ENCODE data around the gene CHCHD5.
"Not testable (repeated sequence)": the region's sequence is repeated elsewhere in the genome, so short reads cannot be mapped to it uniquely, and the experiment has no call there.

Gene CHCHD5

GRCh38 chr2:112615051-112615450, 30.6 kb downstream of the CHCHD5 start:
- Histone ChIP-seq H3K4me1 (ENCODE audit: control insufficient read depth, insufficient read depth, low read length) (no peaks in the 10 kb centered on the region), H3K27me3 (ENCODE audit: control insufficient read depth, insufficient read depth, low read length) (no peaks in the 10 kb centered on the region), H3K36me3 (ENCODE audit: control insufficient read depth, insufficient read depth, low read length) (no peaks in the 10 kb centered on the region), H3K27ac (ENCODE audit: low read depth, low read length) (no peak overlapping the region), H3K4me3 (ENCODE audit: low read length) (no peak overlapping the region), H3K9ac (ENCODE audit: low read length) (no peak overlapping the region)

- H3K27me3 ChIP-seq (ENCODE audit: control insufficient read depth, insufficient read depth, low read length); H3K4me1 ChIP-seq (ENCODE audit: control insufficient read depth, insufficient read depth, low read length); H3K27ac ChIP-seq (ENCODE audit: low read depth, low read length); H3K9ac ChIP-seq (ENCODE audit: low read length); H3K4me3 ChIP-seq (ENCODE audit: low read length); H3K36me3 ChIP-seq (ENCODE audit: control insufficient read depth, insufficient read depth, low read length): not testable (repeated sequence)
Measured at GRCh38 chr2:112615798-112616197, 31.4 kb downstream of the CHCHD5 start.

- no peaks in the 10 kb centered on the region for H3K4me1 ChIP-seq (ENCODE audit: control insufficient read depth, insufficient read depth, low read length)
- no peaks in the 10 kb centered on the region for H3K36me3 ChIP-seq (ENCODE audit: control insufficient read depth, insufficient read depth, low read length)
- no peak overlapping the region for H3K4me3 ChIP-seq (ENCODE audit: low read length)
- H3K9ac ChIP-seq (ENCODE audit: low read length), result no peak overlapping the region
- H3K27me3 ChIP-seq (ENCODE audit: control insufficient read depth, insufficient read depth, low read length), result no peaks in the 10 kb centered on the region
- no peak overlapping the region for H3K27ac ChIP-seq (ENCODE audit: low read depth, low read length)
Measured at GRCh38 chr2:112618383-112618782, 34.0 kb downstream of the CHCHD5 start.

GRCh38 chr2:112621790-112622527, 37.5 kb downstream of the CHCHD5 start:
- no peak overlapping the region for H3K9ac ChIP-seq (ENCODE audit: low read length)
- H3K4me3 ChIP-seq (ENCODE audit: low read length), result no peak overlapping the region
- no peaks in the 10 kb centered on the region for H3K27me3 ChIP-seq (ENCODE audit: control insufficient read depth, insufficient read depth, low read length)
- peaks cover 4% of the 10 kb centered on the region for H3K4me1 ChIP-seq (ENCODE audit: control insufficient read depth, insufficient read depth, low read length)
- no peak overlapping the region for H3K27ac ChIP-seq (ENCODE audit: low read depth, low read length)
- H3K36me3 ChIP-seq (ENCODE audit: control insufficient read depth, insufficient read depth, low read length), result no peaks in the 10 kb centered on the region

GRCh38 chr2:112622528-112622849, 38.1 kb downstream of the CHCHD5 start:
- Histone ChIP-seq H3K4me1 (ENCODE audit: control insufficient read depth, insufficient read depth, low read length) (peaks cover 4% of the 10 kb centered on the region), H3K36me3 (ENCODE audit: control insufficient read depth, insufficient read depth, low read length) (no peaks in the 10 kb centered on the region), H3K27me3 (ENCODE audit: control insufficient read depth, insufficient read depth, low read length) (no peaks in the 10 kb centered on the region), H3K27ac (ENCODE audit: low read depth, low read length) (no peak overlapping the region), H3K4me3 (ENCODE audit: low read length) (no peak overlapping the region), H3K9ac (ENCODE audit: low read length) (no peak overlapping the region)

- Histone ChIP-seq H3K27ac (ENCODE audit: low read depth, low read length) (no peak overlapping the region), H3K27me3 (ENCODE audit: control insufficient read depth, insufficient read depth, low read length) (no peaks in the 10 kb centered on the region), H3K9ac (ENCODE audit: low read length) (no peak overlapping the region), H3K36me3 (ENCODE audit: control insufficient read depth, insufficient read depth, low read length) (no peaks in the 10 kb centered on the region), H3K4me1 (ENCODE audit: control insufficient read depth, insufficient read depth, low read length) (peaks cover 4% of the 10 kb centered on the region), H3K4me3 (ENCODE audit: low read length) (no peak overlapping the region)
Measured at GRCh38 chr2:112623913-112624777, 39.7 kb downstream of the CHCHD5 start.

GRCh38 chr2:112625474-112626114, 41.2 kb downstream of the CHCHD5 start:
- Histone ChIP-seq H3K27ac (ENCODE audit: low read depth, low read length) (no peak overlapping the region), H3K27me3 (ENCODE audit: control insufficient read depth, insufficient read depth, low read length) (no peaks in the 10 kb centered on the region), H3K36me3 (ENCODE audit: control insufficient read depth, insufficient read depth, low read length) (no peaks in the 10 kb centered on the region), H3K4me1 (ENCODE audit: control insufficient read depth, insufficient read depth, low read length) (peaks cover 4% of the 10 kb centered on the region), H3K9ac (ENCODE audit: low read length) (no peak overlapping the region), H3K4me3 (ENCODE audit: low read length) (no peak overlapping the region)

- Histone ChIP-seq H3K27ac (ENCODE audit: low read depth, low read length) (peak overlapping the region; percentile 70), H3K9ac (ENCODE audit: low read length) (no peak overlapping the region), H3K36me3 (ENCODE audit: control insufficient read depth, insufficient read depth, low read length) (no peaks in the 10 kb centered on the region), H3K4me3 (ENCODE audit: low read length) (peak overlapping the region; percentile 49), H3K4me1 (ENCODE audit: control insufficient read depth, insufficient read depth, low read length) (peaks cover 4% of the 10 kb centered on the region), H3K27me3 (ENCODE audit: control insufficient read depth, insufficient read depth, low read length) (no peaks in the 10 kb centered on the region)
Measured at GRCh38 chr2:112626604-112627059, 42.2 kb downstream of the CHCHD5 start.

- peak overlapping the region; percentile 70 for H3K27ac ChIP-seq (ENCODE audit: low read depth, low read length)
- H3K9ac ChIP-seq (ENCODE audit: low read length), result no peak overlapping the region
- no peaks in the 10 kb centered on the region for H3K36me3 ChIP-seq (ENCODE audit: control insufficient read depth, insufficient read depth, low read length)
- no peaks in the 10 kb centered on the region for H3K27me3 ChIP-seq (ENCODE audit: control insufficient read depth, insufficient read depth, low read length)
- peaks cover 4% of the 10 kb centered on the region for H3K4me1 ChIP-seq (ENCODE audit: control insufficient read depth, insufficient read depth, low read length)
- no peak overlapping the region for H3K4me3 ChIP-seq (ENCODE audit: low read length)
Measured at GRCh38 chr2:112627060-112628040, 42.9 kb downstream of the CHCHD5 start.

GRCh38 chr2:112629224-112629623, 44.8 kb downstream of the CHCHD5 start:
- H3K27me3 ChIP-seq (ENCODE audit: control insufficient read depth, insufficient read depth, low read length), result no peaks in the 10 kb centered on the region
- H3K4me3 ChIP-seq (ENCODE audit: low read length), result no peak overlapping the region
- no peak overlapping the region for H3K9ac ChIP-seq (ENCODE audit: low read length)
- H3K36me3 ChIP-seq (ENCODE audit: control insufficient read depth, insufficient read depth, low read length), result no peaks in the 10 kb centered on the region
- H3K4me1 ChIP-seq (ENCODE audit: control insufficient read depth, insufficient read depth, low read length), result peaks cover 4% of the 10 kb centered on the region
- no peak overlapping the region for H3K27ac ChIP-seq (ENCODE audit: low read depth, low read length)

GRCh38 chr2:112629823-112630222, 45.4 kb downstream of the CHCHD5 start:
- no peaks in the 10 kb centered on the region for H3K36me3 ChIP-seq (ENCODE audit: control insufficient read depth, insufficient read depth, low read length)
- peaks cover 4% of the 10 kb centered on the region for H3K4me1 ChIP-seq (ENCODE audit: control insufficient read depth, insufficient read depth, low read length)
- H3K4me3 ChIP-seq (ENCODE audit: low read length), result no peak overlapping the region
- H3K27me3 ChIP-seq (ENCODE audit: control insufficient read depth, insufficient read depth, low read length), result no peaks in the 10 kb centered on the region
- H3K9ac ChIP-seq (ENCODE audit: low read length), result no peak overlapping the region
- H3K27ac ChIP-seq (ENCODE audit: low read depth, low read length), result no peak overlapping the region
